Stimulated activated CD8-positive, alpha-beta memory T cell treated with anti-CD3 and anti-CD28 coated beads, Interleukin-2, amount 100 ng/mL, for 48 hours (primary cell): ENCODE measurements around the gene CCDC157.
A peak's percentile ranks its signal among the peaks of the same experiment; 100 is the strongest.

Source experiments
- DNase-seq, 2 donors: peaks; one replicate each; pipeline ENCODE4 v3.0.0-alpha.2; 2020; ENCODE audit warnings: low read depth in 2 of 2

Gene CCDC157

GRCh38 chr22:30356449-30357235, at the start of gene CCDC157, which contains the start of gene SF3A1:
TSS of gene CCDC157 (plus strand) at chr22:30357007. CDS start at chr22:30366001, 8,994 bp downstream.
TSS of gene SF3A1 (minus strand) at chr22:30356894. CDS start at chr22:30356792, 102 bp downstream.
- DNase-seq = peak; percentile 84 to 85

GRCh38 chr22:30307041-30307574, 49.7 kb upstream of the CCDC157 start:
- DNase-seq = no peak

- DNase-seq = no peak
Observed at GRCh38 chr22:30308093-30308492, 48.7 kb upstream of the CCDC157 start.

GRCh38 chr22:30308518-30309230, 48.1 kb upstream of the CCDC157 start:
- DNase-seq = no peak

- DNase-seq = no peak
Observed at GRCh38 chr22:30309951-30310741, 46.7 kb upstream of the CCDC157 start.

GRCh38 chr22:30310881-30311771, 45.7 kb upstream of the CCDC157 start:
- DNase-seq = no peak

GRCh38 chr22:30312053-30312452, 44.8 kb upstream of the CCDC157 start:
- no peak for DNase-seq

- DNase-seq = no peak
Observed at GRCh38 chr22:30313527-30314363, 43.1 kb upstream of the CCDC157 start.

- DNase-seq = peak in 1 of 2 donors; percentile 36
Observed at GRCh38 chr22:30314915-30315314, 41.9 kb upstream of the CCDC157 start.

GRCh38 chr22:30315962-30316576, 40.7 kb upstream of the CCDC157 start:
- no peak for DNase-seq

- no peak for DNase-seq
Observed at GRCh38 chr22:30317778-30318177, 39.0 kb upstream of the CCDC157 start.

- no peak for DNase-seq
Observed at GRCh38 chr22:30318799-30319419, 37.9 kb upstream of the CCDC157 start.

GRCh38 chr22:30320021-30320556, 36.7 kb upstream of the CCDC157 start:
- DNase-seq = no peak

GRCh38 chr22:30321461-30321860, 35.3 kb upstream of the CCDC157 start:
- DNase-seq = no peak

GRCh38 chr22:30323246-30323645, 33.6 kb upstream of the CCDC157 start:
- no peak for DNase-seq

- no peak for DNase-seq
Observed at GRCh38 chr22:30324014-30324730, 32.6 kb upstream of the CCDC157 start.

GRCh38 chr22:30325065-30325720, 31.6 kb upstream of the CCDC157 start:
- DNase-seq = no peak
